ENCODE results near the gene OR14K1. TPM values are rescaled to one million over a fixed set of nuclear protein-coding genes. Genes with fewer than 3 reads are reported as not detected.

Gene OR14K1
- total and polyA plus RNA-seq, 7 donors: 0.99 TPM; not detected in 6

GRCh38 chr1:247769603-247770002 lies 31.2 kb downstream of the OR14K1 start:
- intact Hi-C loops (cut with DNase I): no loop called here
- DNase-seq: no peak
- Histone ChIP-seq H3K4me3 (no peak overlapping the region), H3K27me3 (no peaks in the 10 kb centered on the region), H3K36me3 (no peaks in the 10 kb centered on the region), H3K9me3 (no peaks in the 10 kb centered on the region), H3K27ac (no peak overlapping the region), H3K4me1 (no peaks in the 10 kb centered on the region)
- TF ChIP-seq CTCF (IDR thresholded peaks at IDR 0.05) (no peak), EP300 (IDR thresholded peaks at IDR 0.05) (no peak), POLR2AphosphoS5 (IDR thresholded peaks at IDR 0.05) (no peak), POLR2A (IDR thresholded peaks at IDR 0.05) (no peak)

Other genes starting within 250 kb of the OR14K1 start
- not detected for gene OR2C3, start 202.2 kb upstream of the OR14K1 start, total RNA-seq
- gene OR2C3, start 202.2 kb upstream of the OR14K1 start, polyA plus RNA-seq: not detected
- gene GCSAML, start 189.5 kb upstream of the OR14K1 start, total RNA-seq: 1 to 10 TPM in 1 of 4 donors, under 1 TPM in 1, not detected in 2; 0.16 to 1.4 TPM
- under 1 TPM in 2 of 3 donors, not detected in 1; 0.04 to 0.60 TPM for gene GCSAML, start 189.5 kb upstream of the OR14K1 start, polyA plus RNA-seq
- not detected for gene OR2G2, start 150.3 kb upstream of the OR14K1 start, total RNA-seq
- not detected for gene OR2G2, start 150.3 kb upstream of the OR14K1 start, polyA plus RNA-seq
- not detected for gene OR2G3, start 133.0 kb upstream of the OR14K1 start, total RNA-seq
- not detected for gene OR2G3, start 133.0 kb upstream of the OR14K1 start, polyA plus RNA-seq
- gene OR13G1, start 58.9 kb upstream of the OR14K1 start, total RNA-seq: not detected
- not detected for gene OR13G1, start 58.9 kb upstream of the OR14K1 start, polyA plus RNA-seq
- not detected for gene OR6F1, start 22.0 kb upstream of the OR14K1 start, total RNA-seq
- gene OR6F1, start 22.0 kb upstream of the OR14K1 start, polyA plus RNA-seq: not detected
- not detected for gene OR14A2, start 9.5 kb downstream of the OR14K1 start, total RNA-seq
- gene OR14A2, start 9.5 kb downstream of the OR14K1 start, polyA plus RNA-seq: not detected
- gene OR1C1, start 21.9 kb downstream of the OR14K1 start, total RNA-seq: not detected
- not detected for gene OR1C1, start 21.9 kb downstream of the OR14K1 start, polyA plus RNA-seq
- not detected for gene OR14A16, start 85.5 kb downstream of the OR14K1 start, total RNA-seq
- gene OR14A16, start 85.5 kb downstream of the OR14K1 start, polyA plus RNA-seq: not detected
- not detected for gene OR11L1, start 103.3 kb downstream of the OR14K1 start, total RNA-seq
- not detected for gene OR11L1, start 103.3 kb downstream of the OR14K1 start, polyA plus RNA-seq
- gene TRIM58, start 118.6 kb downstream of the OR14K1 start, total RNA-seq: 1 to 10 TPM in 2 of 4 donors, under 1 TPM in 2; 0.41 to 2.1 (median 0.99) TPM
- gene TRIM58, start 118.6 kb downstream of the OR14K1 start, polyA plus RNA-seq: 1 to 10 TPM in 1 of 3 donors, under 1 TPM in 2; 0.60 to 1.6 (median 0.87) TPM
- gene OR2W3, start 157.0 kb downstream of the OR14K1 start, total RNA-seq: 1 to 10 TPM in 1 of 4 donors, under 1 TPM in 2, not detected in 1; 0.36 to 3.0 (median 0.99) TPM
- gene OR2W3, start 157.0 kb downstream of the OR14K1 start, polyA plus RNA-seq: under 1 TPM in 1 of 3 donors, not detected in 2; 0.44 TPM
- not detected for gene OR2T8, start 181.6 kb downstream of the OR14K1 start, total RNA-seq
- not detected for gene OR2T8, start 181.6 kb downstream of the OR14K1 start, polyA plus RNA-seq
- not detected for gene OR2AJ1, start 186.3 kb downstream of the OR14K1 start, total RNA-seq
- not detected for gene OR2AJ1, start 186.3 kb downstream of the OR14K1 start, polyA plus RNA-seq
- not detected for gene OR2L8, start 210.2 kb downstream of the OR14K1 start, total RNA-seq
- gene OR2L8, start 210.2 kb downstream of the OR14K1 start, polyA plus RNA-seq: not detected
- gene OR2AK2, start 226.6 kb downstream of the OR14K1 start, total RNA-seq: under 1 TPM in 1 of 4 donors, not detected in 3; 0.55 TPM
- under 1 TPM in 1 of 3 donors, not detected in 2; 0.07 TPM for gene OR2AK2, start 226.6 kb downstream of the OR14K1 start, polyA plus RNA-seq

Measured in sigmoid colon (tissue), 7 donors.